ENCODE measurements around the gene LAMC2.

DNA sequence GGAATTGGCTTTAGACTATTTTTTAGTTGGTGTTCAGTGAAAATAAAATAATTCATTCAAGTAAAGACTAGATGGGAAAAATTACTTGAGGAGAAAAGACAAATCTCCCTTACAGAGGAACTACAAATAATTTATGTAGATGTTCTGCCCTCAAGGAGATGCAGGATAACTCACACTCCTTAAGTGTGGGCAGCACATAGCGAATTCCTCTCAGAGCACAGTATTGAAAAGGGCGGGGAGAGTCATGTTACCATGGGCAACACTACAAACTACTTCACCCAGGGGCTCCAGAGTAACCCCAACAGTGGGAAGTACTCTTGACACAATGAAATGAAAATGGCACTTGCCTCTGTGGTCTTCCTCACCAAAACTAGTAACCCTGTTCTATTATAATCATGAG is 20.6 kb upstream of the LAMC2 start:
- TF ChIP-seq CTCF (conservative IDR thresholded peaks at IDR 0.05 in 1 of 2, IDR thresholded peaks at IDR 0.05 in 1 of 2; ENCODE audit: low read depth in 1 of 2, low read length in 2 of 2): no peak
- no peak for TF ChIP-seq EZH2 (IDR thresholded peaks at IDR 0.05; ENCODE audit: low read length, missing control alignments)
